HepG2 (cell line): ENCODE results near the gene RALY. TPM values are rescaled to one million over a fixed set of nuclear protein-coding genes. Genes with fewer than 3 reads are reported as not detected.

ENCODE experiments used
- ARID4A ChIP-seq: sonication (generic); formaldehyde crosslinking; IDR thresholded peaks from 2 replicates; pipeline ENCODE4 v1.5.0; 2020; ENCODE audit warnings: mild to moderate bottlenecking, missing genetic modification reagents, borderline replicate concordance
- EHMT2 ChIP-seq: fragments of 200-600 bp; sonication (generic); IDR thresholded peaks from 2 replicates; pipeline ENCODE4 v1.7.0; 2017; ENCODE audit warnings: antibody characterized with exemption, low read depth, low read length, borderline replicate concordance
- ERF ChIP-seq: IDR thresholded peaks from 2 replicates; pipeline ENCODE4 v1.6.1; 2018; ENCODE audit warnings: missing biosample characterization, missing genetic modification reagents
- HDAC6 ChIP-seq: fragments of 200-600 bp; sonication (generic); IDR thresholded peaks from 2 replicates; pipeline ENCODE4 v1.7.0; 2017; ENCODE audit warnings: mild to moderate bottlenecking, antibody characterized with exemption, low read length, low read depth
- HINFP ChIP-seq: sonication (generic); formaldehyde crosslinking; IDR thresholded peaks from 2 replicates; pipeline ENCODE4 v1.4.0; 2020; ENCODE audit warnings: low read depth, mild to moderate bottlenecking, missing genetic modification reagents
- HMGXB3 ChIP-seq: sonication (generic); formaldehyde crosslinking; IDR thresholded peaks from 2 replicates; pipeline ENCODE4 v1.4.0; 2020; ENCODE audit warnings: missing genetic modification reagents, borderline replicate concordance
- HNF1B ChIP-seq: sonication (generic); formaldehyde crosslinking; IDR thresholded peaks from 2 replicates; pipeline ENCODE4 v1.5.1; 2020; ENCODE audit warnings: mild to moderate bottlenecking, moderate library complexity, missing genetic modification reagents
- MBD4 ChIP-seq: IDR thresholded peaks from 2 replicates; pipeline ENCODE4 v1.6.1; 2012; ENCODE audit warnings: low read length, inconsistent platforms, borderline replicate concordance
- MBNL3 ChIP-seq: fragments of 250-450 bp; sonication (Bioruptor Pico); conservative IDR thresholded peaks from 2 replicates; pipeline ENCODE4 v1.8.0; 2022; ENCODE audit warnings: mild to moderate bottlenecking, inconsistent platforms
- NFYC ChIP-seq: IDR thresholded peaks from 2 replicates; pipeline ENCODE4 v1.6.1; 2016; ENCODE audit warnings: missing genetic modification reagents, missing compliant biosample characterization
- POLR2AphosphoS2 ChIP-seq: IDR thresholded peaks from 2 replicates; pipeline ENCODE4 v1.6.1; 2011; ENCODE audit warnings: low read depth, low read length, improper control_type of control experiment
- REPIN1 ChIP-seq: sonication (generic); formaldehyde crosslinking; IDR thresholded peaks from 2 replicates; pipeline ENCODE4 v1.8.0; 2022; ENCODE audit warnings: missing genetic modification reagents, low read depth, mild to moderate bottlenecking, borderline replicate concordance
- ZNF224 ChIP-seq: sonication (generic); formaldehyde crosslinking; IDR thresholded peaks from 2 replicates; pipeline ENCODE4 v1.5.0; 2020; ENCODE audit warnings: mild to moderate bottlenecking, missing genetic modification reagents
- ZNF678 ChIP-seq: sonication (generic); formaldehyde crosslinking; IDR thresholded peaks from 2 replicates; pipeline ENCODE4 v1.4.0; 2020; ENCODE audit warnings: mild to moderate bottlenecking, missing genetic modification reagents
- ZNF746 ChIP-seq: sonication (generic); formaldehyde crosslinking; IDR thresholded peaks from 2 replicates; pipeline ENCODE4 v1.8.0; 2022; ENCODE audit warnings: mild to moderate bottlenecking, missing genetic modification reagents
- ZSCAN12 ChIP-seq: sonication (generic); formaldehyde crosslinking; IDR thresholded peaks from 2 replicates; pipeline ENCODE4 v1.9.0; 2021; ENCODE audit warnings: mild to moderate bottlenecking, missing genetic modification reagents
- polyA plus RNA-seq, 8 experiments: library from polyadenylated mRNA; depleted of rRNA in 3 of 8; stranded (reverse) in 7 of 8; unstranded in 1 of 8; fragments of >200 nt; fragmentation: Illumina TruSeq in 4 of 8; extraction: Trizol in 4 of 8; gene quantifications; 2 replicates each; pipeline versions ENCODE4 v1.2.1 to v1.2.3, GENCODE V29; 2011 to 2016; ENCODE audit warnings: low read depth in 4 of 8, missing spikeins in 1 of 8, mixed read lengths in 1 of 8; ENCODE audit not compliant: insufficient read depth in 1 of 8
- total RNA-seq, 5 experiments: library from RNA; depleted of rRNA; stranded (reverse); fragments of >200 nt; fragmentation: Illumina TruSeq; extraction: Trizol; gene quantifications; 2 replicates each; pipeline ENCODE4 v1.2.3, GENCODE V29; 2016; ENCODE audit warnings: low read depth in 1 of 5

RALY gene
- total and polyA plus RNA-seq, 2 of the 13 experiments (the other 11 are each of a cell fraction or from before 2014, with no cell fraction given) = 178 to 186 TPM

- TF ChIP-seq HINFP (CRISPR knock-in tag) (no peak), ZNF678 (no peak), HMGXB3 (CRISPR knock-in tag) (peak; percentile 33; the same call in 1 of the 2 replicates), ZNF746 (CRISPR knock-in tag) (no peak; the same call in 1 of the 2 replicates), ARID4A (CRISPR knock-in tag) (no peak), ERF (CRISPR knock-in tag) (0 out of 2 replicates have a peak, but pooled peaks have one; percentile 12), HNF1B (CRISPR knock-in tag) (0 out of 2 replicates have a peak, but pooled peaks have one; percentile 23), EHMT2 (no peak), ZNF224 (no peak), NFYC (CRISPR knock-in tag) (0 out of 2 replicates have a peak, but pooled peaks have one; percentile 8), REPIN1 (CRISPR knock-in tag) (0 out of 2 replicates have a peak, but pooled peaks have one; percentile 13), POLR2AphosphoS2 (peak; percentile 33; the same call in 1 of the 2 replicates), HDAC6 (peak; percentile 46; the same call in 1 of the 2 replicates), MBD4 (peak; percentile 85; the same call in 1 of the 2 replicates), MBNL3 (CRISPR knock-in tag) (0 out of 2 replicates have a peak, but pooled peaks have one; percentile 19), ZSCAN12 (CRISPR knock-in tag) (peak; percentile 65; the same call in 1 of the 2 replicates)
Observed at GRCh38 chr20:34110745-34111641, 117.3 kb downstream of the RALY start (continued).
